ENCODE data around the gene CDT1.

CDT1 gene

GRCh38 chr16:88840600-88841215 is 37.1 kb downstream of the CDT1 start:
- no peak for DNase-seq

- DNase-seq: no peak
Measured at GRCh38 chr16:88841521-88842307, 38.1 kb downstream of the CDT1 start.

GRCh38 chr16:88842308-88842756 is 38.7 kb downstream of the CDT1 start:
- no peak for DNase-seq

GRCh38 chr16:88842806-88843205 is 39.2 kb downstream of the CDT1 start:
- DNase-seq: no peak

- DNase-seq: no peak
Measured at GRCh38 chr16:88843256-88843655, 39.7 kb downstream of the CDT1 start.

GRCh38 chr16:88844419-88845036 is 40.9 kb downstream of the CDT1 start:
- DNase-seq: no peak

GRCh38 chr16:88846088-88846487 is 42.5 kb downstream of the CDT1 start:
- no peak for DNase-seq

- DNase-seq: no peak
Measured at GRCh38 chr16:88847654-88848053, 44.1 kb downstream of the CDT1 start.

GRCh38 chr16:88848557-88848956 is 45.0 kb downstream of the CDT1 start:
- DNase-seq: no peak

GRCh38 chr16:88850531-88851199 is 47.1 kb downstream of the CDT1 start:
- no peak for DNase-seq

GRCh38 chr16:88851616-88852015 is 48.0 kb downstream of the CDT1 start:
- no peak for DNase-seq

GRCh38 chr16:88853325-88853941 is 49.8 kb downstream of the CDT1 start:
- no peak for DNase-seq

- DNase-seq: peak; percentile 19
Measured at GRCh38 chr16:88854306-88855111, 50.9 kb downstream of the CDT1 start.

GRCh38 chr16:88855176-88855575 is 51.6 kb downstream of the CDT1 start:
- no peak for DNase-seq

- no peak for DNase-seq
Measured at GRCh38 chr16:88855736-88856121, 52.1 kb downstream of the CDT1 start.

GRCh38 chr16:88856122-88856827 is 52.7 kb downstream of the CDT1 start:
- DNase-seq: no peak

- DNase-seq: peak; percentile 94
Measured at GRCh38 chr16:88856828-88857727, 53.5 kb downstream of the CDT1 start, which contains the start of the genes GALNS and TRAPPC2L. TSS of gene GALNS (minus strand) at chr16:88856947. CDS start at chr16:88856877, 70 bp downstream. TSS of gene TRAPPC2L (plus strand) at chr16:88857127. CDS start at chr16:88857151, 24 bp downstream.

GRCh38 chr16:88857728-88858339 is 54.2 kb downstream of the CDT1 start:
- DNase-seq: peak; percentile 70

Measured in CD4-positive, alpha-beta T cell treated with Interleukin-4 for 4 hours (primary cell).